Measurements from ENCODE around the gene CREB3L1.

Gene CREB3L1

GRCh38 chr11:46338636-46338987, 61.1 kb downstream of the CREB3L1 start:
- no peaks in the 10 kb centered on the region for H4K20me1 ChIP-seq (ENCODE audit: low read depth, low read length)
- no peaks in the 10 kb centered on the region for H3F3A ChIP-seq (ENCODE audit: insufficient read depth)
- TF ChIP-seq CTCF (IDR thresholded peaks at IDR 0.05; ENCODE audit: insufficient read depth, low read length, poor library complexity, severe bottlenecking) (no peak), EZH2phosphoT487 (conservative IDR thresholded peaks at IDR 0.05; ENCODE audit: low read length) (no peak)
- H3K36me3 ChIP-seq (ENCODE audit: low read length) = no peaks in the 10 kb centered on the region
- H3K4me3 ChIP-seq (ENCODE audit: insufficient read depth, low read length, poor library complexity, severe bottlenecking) = no peak overlapping the region
- H3K9me3 ChIP-seq (ENCODE audit: insufficient read depth, low read length) = no peaks in the 10 kb centered on the region
- no peaks in the 10 kb centered on the region for H3K9me2 ChIP-seq (replicated peaks; ENCODE audit: insufficient read depth, low read length)
- no peak overlapping the region for H3K4me2 ChIP-seq (ENCODE audit: low read depth, low read length, poor library complexity, severe bottlenecking)
- H3K27ac ChIP-seq (ENCODE audit: low read depth, low read length) = no peak overlapping the region
- no peak overlapping the region for H2AFZ ChIP-seq (ENCODE audit: low read depth, low read length, severe bottlenecking)
- H3K9ac ChIP-seq (ENCODE audit: low read length) = no peak overlapping the region
- H3K79me2 ChIP-seq (ENCODE audit: insufficient read depth, low read length) = no peaks in the 10 kb centered on the region
- no peaks in the 10 kb centered on the region for H3K27me3 ChIP-seq (ENCODE audit: low read length)

- Histone ChIP-seq H3K9ac (ENCODE audit: low read length) (no peak overlapping the region), H3K36me3 (ENCODE audit: low read length) (no peaks in the 10 kb centered on the region), H3K4me3 (ENCODE audit: insufficient read depth, low read length, poor library complexity, severe bottlenecking) (no peak overlapping the region), H3K27ac (ENCODE audit: low read depth, low read length) (no peak overlapping the region), H3K9me2 (replicated peaks; ENCODE audit: insufficient read depth, low read length) (no peaks in the 10 kb centered on the region), H3K27me3 (ENCODE audit: low read length) (no peaks in the 10 kb centered on the region), H2AFZ (ENCODE audit: low read depth, low read length, severe bottlenecking) (no peak overlapping the region), H3F3A (ENCODE audit: insufficient read depth) (no peaks in the 10 kb centered on the region), H3K4me2 (ENCODE audit: low read depth, low read length, poor library complexity, severe bottlenecking) (no peak overlapping the region), H3K79me2 (ENCODE audit: insufficient read depth, low read length) (no peaks in the 10 kb centered on the region), H3K9me3 (ENCODE audit: insufficient read depth, low read length) (no peaks in the 10 kb centered on the region), H4K20me1 (ENCODE audit: low read depth, low read length) (no peaks in the 10 kb centered on the region)
- no peak for TF ChIP-seq CTCF (IDR thresholded peaks at IDR 0.05; ENCODE audit: insufficient read depth, low read length, poor library complexity, severe bottlenecking)
- TF ChIP-seq EZH2phosphoT487 (conservative IDR thresholded peaks at IDR 0.05; ENCODE audit: low read length) = no peak
These were observed 61.7 kb downstream of the CREB3L1 start for GRCh38 chr11:46338988-46339666.

DNA sequence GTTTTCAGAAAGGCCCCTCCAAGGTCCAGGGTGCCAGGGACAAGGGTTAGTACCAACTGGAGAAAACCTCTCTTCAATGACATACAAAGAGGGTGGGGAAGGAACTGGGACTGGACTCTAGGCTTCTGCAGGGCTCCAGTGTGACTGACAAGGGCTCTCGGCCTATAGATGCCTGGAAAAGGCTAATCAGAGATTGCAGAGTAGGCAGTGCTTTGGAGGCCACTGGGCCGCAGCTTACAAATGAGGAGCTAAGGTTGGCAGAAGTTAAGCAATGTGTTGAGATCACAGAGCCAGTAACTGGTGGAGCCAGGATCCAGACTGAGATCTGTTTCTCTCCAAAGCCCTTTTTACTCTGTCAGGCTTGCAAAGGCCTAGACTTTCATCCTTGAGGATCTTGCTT, 62.4 kb downstream of the CREB3L1 start:
- TF ChIP-seq CTCF (IDR thresholded peaks at IDR 0.05; ENCODE audit: insufficient read depth, low read length, poor library complexity, severe bottlenecking) (no peak), EZH2phosphoT487 (conservative IDR thresholded peaks at IDR 0.05; ENCODE audit: low read length) (no peak)
- Histone ChIP-seq H2AFZ (ENCODE audit: low read depth, low read length, severe bottlenecking) (no peak overlapping the region), H3K27me3 (ENCODE audit: low read length) (no peaks in the 10 kb centered on the region), H3K9me2 (replicated peaks; ENCODE audit: insufficient read depth, low read length) (no peaks in the 10 kb centered on the region), H3K4me2 (ENCODE audit: low read depth, low read length, poor library complexity, severe bottlenecking) (no peak overlapping the region), H3K9me3 (ENCODE audit: insufficient read depth, low read length) (no peaks in the 10 kb centered on the region), H3K36me3 (ENCODE audit: low read length) (no peaks in the 10 kb centered on the region), H3K9ac (ENCODE audit: low read length) (no peak overlapping the region), H3F3A (ENCODE audit: insufficient read depth) (no peaks in the 10 kb centered on the region), H4K20me1 (ENCODE audit: low read depth, low read length) (no peaks in the 10 kb centered on the region), H3K79me2 (ENCODE audit: insufficient read depth, low read length) (no peaks in the 10 kb centered on the region), H3K27ac (ENCODE audit: low read depth, low read length) (no peak overlapping the region), H3K4me3 (ENCODE audit: insufficient read depth, low read length, poor library complexity, severe bottlenecking) (no peak overlapping the region)
